Midbrain (tissue), 1 donor: Measurements from ENCODE around the gene ARHGEF4.

Source experiments
- DNase-seq: peaks from one replicate; lab custom pipeline; 2025; lab: John Stamatoyannopoulos, UW

Gene ARHGEF4

GRCh38 chr2:130834931-130835765 is 1.6 kb upstream of the ARHGEF4 start:
- no peak for DNase-seq

GRCh38 chr2:130835766-130836015 is 1.0 kb upstream of the ARHGEF4 start:
- DNase-seq: no peak

DNA sequence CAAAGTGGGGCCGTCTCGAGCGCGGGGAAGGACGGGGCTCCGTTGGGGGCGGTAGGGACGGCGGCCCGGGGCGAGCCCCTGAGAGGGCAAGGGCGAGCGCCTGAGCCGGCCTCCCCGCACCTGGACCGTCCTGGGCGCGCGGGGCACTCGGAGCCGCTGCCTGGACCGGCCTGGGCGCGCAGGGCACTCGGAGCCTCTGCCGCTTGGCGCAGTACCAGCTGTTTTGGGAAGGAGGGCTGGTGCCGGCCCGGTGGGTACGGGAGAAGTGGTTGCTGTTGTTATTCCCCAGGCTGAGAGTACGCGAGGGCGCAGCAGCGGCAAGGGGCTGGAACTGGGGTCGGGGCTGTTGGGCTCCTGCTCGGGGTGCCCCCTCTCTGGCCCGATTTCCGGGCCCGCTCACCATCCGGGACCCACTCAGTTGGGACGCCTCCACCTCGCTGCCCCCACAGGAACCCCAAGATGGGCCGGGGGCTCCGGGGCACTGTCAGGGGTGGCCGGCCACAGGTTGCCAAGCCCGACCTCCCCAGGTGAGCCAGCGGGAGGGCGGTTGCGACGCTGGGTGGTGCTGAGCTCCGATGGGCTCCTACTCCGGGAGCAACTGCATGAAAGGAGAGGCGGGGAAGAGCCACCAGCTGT is 579 bp downstream of the ARHGEF4 start:
- no peak for DNase-seq

DNA sequence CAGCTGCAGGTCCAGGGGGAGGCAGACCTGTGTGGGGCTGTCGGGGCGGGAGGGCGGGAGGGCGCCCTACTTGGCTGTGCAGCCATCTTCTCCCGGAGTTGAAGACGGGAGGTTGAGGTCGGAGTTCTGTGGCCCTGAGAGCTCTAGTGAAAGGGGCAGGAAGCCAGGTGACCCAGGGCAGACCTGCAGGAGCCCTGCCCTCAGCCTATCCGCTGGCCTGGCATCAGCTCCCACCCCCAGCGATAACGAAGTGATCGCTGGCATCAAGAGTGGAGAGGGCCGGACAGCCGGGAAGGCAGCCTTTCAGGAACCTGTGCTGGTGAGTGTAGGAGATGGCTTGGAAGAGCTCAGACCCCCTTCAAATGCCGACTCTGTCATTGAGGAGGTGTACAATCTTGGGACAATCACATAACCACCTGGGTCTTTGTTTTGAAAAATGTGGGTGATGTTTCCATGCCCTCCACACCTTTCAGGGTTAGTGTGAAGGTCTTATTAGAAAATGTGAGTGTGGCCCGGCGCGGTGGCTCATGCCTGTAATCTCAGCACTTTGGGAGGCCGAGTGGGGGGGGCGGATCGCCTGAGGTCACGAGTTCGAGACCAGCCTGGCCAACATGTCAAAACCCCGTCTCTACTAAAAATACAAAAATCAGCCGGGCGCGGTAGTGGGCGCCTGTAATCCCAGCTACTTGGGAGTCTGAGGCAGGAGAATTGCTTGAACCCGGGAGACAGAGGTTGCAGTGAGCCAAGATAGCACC is 1.3 kb downstream of the ARHGEF4 start:
- no peak for DNase-seq

DNA sequence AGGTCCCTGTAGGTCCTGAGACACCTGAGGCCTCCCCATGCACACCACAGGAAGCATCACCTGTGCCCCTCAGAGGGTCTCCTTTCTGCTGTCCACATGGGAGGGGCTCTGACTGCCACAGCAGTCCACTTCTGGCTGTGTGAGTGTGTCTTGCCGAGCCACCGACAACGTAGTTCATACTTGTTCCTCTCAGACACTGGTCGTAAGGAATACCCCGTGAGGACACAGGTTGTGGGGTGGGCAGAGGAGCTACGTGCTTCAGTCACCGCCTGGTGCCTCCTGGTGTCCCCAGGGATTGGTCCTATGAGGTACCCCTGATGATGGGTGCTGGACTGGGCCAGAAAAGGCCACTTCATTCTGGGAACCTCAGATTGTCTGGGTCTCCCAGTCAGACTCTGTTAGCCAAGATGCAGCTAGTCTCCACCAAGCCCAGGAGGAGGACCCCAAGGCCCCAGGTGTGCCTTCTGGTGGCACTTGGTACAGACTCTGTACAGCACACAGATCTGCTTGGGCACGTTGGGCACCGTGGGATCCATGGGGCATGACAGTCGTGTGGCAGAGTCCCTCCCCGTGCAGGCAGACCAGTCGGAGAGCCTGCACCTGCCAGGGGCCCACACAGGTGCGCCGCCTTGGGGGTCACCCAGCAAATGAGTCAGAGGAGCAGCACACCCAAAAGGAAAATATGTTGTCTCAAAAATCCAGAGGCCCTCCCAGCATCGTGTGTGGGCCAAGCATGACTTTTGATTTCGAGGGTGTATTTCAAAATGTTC is 2.5 kb downstream of the ARHGEF4 start:
- DNase-seq: no peak

- no peak for DNase-seq
Observed at GRCh38 chr2:130840506-130840905, 3.8 kb downstream of the ARHGEF4 start.

DNA sequence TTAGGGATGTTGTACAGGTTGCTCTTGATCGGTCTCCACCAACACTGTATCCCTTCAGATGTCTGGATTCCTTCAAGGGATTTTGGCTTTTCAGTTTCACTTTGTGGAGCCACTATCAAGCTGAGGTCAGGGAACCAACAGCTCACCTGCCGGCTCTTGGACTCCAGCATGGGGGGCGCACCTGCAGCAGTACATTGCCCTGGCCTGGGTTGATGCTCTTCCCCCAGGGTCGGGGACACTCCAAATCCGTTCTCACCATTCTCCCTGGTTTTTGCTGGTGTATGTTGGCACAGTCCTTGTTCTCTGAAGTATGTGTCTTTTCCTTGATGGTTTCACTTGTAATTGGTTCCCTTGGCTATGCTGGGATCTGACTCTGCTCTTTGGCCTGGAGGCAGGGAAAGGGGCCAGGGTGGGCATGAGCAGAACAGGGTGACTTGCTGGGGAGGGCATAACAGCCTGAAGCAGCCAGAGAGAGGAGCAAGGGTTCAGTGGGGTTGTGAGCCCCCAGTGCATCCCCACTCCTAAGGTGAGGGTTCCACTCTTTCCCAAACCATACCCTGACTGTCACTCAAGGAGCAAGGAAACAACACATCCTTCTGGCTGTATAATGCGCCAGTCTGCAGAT is 5.1 kb downstream of the ARHGEF4 start:
- no peak for DNase-seq

- DNase-seq: no peak
Observed at GRCh38 chr2:130842770-130843169, 6.1 kb downstream of the ARHGEF4 start.

DNA sequence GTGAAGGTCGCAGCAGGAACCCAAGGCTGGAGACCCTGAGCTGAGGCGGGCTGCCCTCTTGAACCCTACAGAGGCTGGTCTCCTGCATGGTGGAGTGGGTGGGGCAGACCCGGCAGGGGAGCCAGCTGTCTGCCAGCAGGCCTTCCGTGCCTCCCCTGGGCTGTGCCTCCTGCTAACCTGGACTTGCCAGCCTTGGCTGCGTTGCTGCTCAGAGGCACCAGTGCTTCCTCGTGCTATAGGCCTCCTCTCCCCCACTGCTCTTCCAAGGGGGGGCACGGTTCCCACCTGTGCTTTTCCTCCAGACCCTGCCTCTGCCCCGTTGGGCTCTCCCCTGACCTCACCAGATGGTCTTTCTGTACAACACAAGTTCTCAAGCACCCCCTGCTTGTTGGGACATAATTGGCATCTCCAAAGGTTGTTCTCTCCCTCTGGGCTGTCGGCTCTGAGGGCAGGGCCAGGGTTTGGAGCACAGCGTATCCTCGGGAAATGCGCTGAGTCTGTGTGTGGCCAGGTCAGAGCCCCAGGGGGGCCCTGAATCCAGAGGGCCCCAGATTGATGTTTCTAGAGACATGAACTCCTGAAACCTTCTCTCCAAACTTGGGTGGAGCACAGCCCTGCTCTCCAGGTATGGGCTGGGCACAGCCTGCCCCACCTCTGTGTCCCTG is 6.7 kb downstream of the ARHGEF4 start:
- DNase-seq: no peak

DNA sequence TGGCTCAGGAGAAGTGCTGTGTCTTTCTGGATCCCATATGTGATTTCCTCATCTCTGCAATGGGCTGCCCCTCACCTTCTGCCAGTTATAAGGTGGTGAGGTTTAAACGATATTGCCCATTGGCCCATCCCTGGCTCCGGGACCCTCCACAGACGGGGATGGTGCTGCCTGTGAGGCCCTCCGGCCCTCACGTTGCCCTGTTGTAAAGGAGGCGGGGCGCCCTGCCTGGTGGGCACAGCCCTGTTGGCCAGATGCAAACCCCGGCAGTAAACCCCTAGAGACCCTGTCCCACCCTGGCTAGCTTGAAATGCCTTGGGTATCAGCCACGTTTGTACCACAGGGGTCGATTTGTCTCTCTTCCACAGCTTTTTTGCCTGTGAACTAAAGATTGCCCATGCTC is 7.4 kb downstream of the ARHGEF4 start:
- DNase-seq: no peak

GRCh38 chr2:130845505-130846085 is 8.9 kb downstream of the ARHGEF4 start:
- DNase-seq: no peak

GRCh38 chr2:130846233-130846632 is 9.5 kb downstream of the ARHGEF4 start:
- no peak for DNase-seq

DNA sequence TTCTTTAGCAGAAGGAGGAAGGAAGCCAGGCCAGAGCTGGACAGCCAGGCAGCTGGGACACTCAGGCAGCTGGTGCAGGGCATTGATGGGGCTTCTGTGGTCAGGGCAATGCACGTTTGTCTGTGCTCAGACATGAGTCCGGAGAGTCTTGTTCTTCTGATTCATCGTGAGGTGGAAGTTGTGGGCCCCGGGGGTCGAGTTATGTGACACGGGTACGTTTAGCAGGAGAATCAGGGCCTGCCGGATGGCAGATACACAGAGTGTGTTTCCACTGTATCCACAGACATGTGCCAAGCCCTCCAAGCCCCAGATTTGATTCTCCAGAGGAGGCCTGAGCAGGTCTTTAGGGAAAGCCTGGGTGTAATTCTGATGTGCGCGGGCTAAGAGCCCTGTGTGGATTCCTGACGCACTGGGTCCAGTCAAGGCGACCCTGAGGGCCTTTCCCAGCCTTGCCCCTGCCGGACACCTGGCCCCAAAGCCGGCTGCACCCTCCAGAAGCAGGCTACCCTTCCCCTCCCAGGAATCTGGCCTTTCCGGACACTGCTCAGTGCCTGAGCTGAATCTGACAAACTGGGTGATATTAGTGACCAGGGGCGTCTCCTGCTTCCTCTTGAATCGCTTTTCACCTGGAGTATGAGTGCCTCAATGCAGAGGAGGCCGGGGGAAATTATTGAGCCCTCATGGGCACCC is 10.1 kb downstream of the ARHGEF4 start:
- no peak for DNase-seq

GRCh38 chr2:130847776-130848525 is 11.2 kb downstream of the ARHGEF4 start:
- DNase-seq: no peak

DNA sequence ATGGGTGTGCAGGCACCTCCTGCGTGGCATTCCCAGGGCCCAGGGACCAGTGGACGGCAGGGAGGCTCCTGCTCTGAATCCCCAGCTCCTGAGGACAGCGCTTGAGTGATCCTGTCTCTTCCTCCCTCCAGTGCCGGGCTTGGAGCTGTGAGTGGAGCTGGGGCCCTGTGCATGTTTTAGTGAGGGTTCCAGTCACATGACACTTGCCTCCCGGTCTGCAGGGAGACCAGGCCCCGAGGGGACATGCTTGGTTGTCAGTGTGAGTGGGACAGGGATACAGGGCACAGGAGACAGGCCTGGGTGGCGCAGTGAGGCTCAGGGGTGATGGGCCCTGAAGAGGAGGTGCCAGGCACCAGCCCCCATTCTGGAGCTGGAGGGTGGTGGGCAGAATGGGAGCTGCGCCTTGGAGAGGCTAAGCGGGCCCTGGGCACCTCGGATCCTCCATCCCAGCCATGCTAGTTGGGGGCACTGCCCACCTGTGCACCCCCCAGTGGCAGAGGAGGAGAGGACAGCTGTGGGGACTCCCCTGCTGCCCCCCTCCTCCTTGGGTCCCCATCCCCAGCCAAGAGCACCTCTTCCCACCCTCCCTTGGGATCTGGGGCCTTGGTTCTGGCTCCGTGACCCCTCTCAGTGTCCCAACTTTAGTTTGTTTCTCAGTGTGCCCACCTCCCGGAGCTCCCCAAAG is 12.0 kb downstream of the ARHGEF4 start:
- no peak for DNase-seq

DNA sequence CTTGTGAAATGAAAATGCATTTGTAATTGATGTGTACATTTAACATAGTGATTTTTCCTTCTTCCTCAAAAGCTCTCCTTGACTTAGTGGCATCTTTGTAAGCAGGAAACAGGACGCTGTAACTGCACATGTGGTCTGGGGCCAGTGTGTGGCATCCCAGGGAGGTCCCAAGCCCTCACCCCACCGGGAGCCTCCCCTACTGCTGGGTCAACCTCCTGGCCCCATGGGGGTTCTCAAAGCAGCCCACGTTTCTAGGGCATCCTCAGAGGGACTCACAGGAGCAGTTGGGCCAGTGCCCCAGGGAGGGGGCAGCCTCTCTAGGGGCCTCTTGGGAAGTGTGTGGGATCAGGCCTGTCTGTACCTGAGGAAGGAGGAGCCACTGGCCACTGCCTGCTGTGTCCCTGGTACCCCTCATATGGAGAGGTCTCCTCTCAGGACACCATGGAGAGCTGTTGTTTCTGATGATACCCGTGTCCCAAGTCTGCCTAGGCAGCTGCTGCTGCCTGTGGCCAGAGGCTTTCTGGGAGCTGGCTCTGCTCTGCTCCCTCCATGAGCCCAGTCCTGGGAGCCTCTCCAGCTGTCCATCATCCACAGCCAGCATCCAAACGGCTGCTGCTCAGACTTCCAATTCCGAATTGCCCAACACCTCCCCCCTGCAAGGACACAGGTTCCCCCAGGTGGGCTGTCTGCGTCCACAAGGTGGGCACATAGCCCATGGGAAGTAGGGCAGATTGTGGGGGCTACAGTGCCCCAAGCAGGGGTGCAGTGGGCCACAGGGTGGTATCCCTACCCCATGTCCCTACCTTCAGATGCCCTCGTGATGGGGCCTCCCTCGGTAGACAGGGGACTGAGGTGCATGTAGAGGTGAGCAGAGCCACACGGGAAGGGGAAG is 13.4 kb downstream of the ARHGEF4 start:
- no peak for DNase-seq

DNA sequence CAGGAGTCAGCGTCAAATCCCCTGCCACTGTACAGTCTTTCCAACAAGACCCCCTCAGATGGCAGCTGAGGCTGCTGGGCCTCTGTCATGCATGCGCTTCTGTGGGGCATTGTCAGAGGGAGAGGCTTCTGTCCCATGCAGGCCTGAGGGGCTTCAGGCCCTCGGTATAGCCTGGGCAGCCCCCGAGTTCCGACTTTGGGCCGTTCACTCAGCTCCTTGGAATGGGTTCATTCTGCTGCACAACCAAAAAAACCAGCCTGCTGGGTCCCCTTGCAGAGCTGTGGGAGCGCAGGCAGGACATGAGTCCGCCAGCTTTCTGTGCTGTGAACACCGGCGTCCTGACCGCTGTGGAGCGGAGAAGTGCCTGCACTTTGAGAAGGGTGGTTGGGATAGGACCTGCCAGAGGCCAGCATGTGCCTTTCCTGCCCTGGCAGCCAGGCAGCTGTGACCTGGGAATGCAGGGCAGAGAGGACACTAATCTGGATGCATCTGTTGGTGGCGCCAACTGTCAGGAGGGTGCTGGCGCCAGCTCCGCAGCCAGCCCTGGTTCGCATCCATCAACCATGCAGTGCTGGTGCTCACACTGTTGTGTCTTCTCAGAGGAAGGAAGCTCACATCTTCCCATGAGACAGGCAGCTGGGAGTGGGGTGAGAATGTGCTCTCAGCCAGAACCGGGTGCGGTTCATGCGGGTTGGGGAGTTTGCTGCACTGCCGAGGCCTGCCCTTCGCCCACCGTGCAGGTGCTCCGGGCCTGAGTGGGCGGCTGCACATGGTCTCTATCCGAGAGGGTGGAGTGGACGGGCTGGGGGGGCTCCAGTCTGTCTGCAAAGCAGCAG is 14.3 kb downstream of the ARHGEF4 start:
- DNase-seq: no peak
